Effector memory CD4-positive, alpha-beta T cell (primary cell): ENCODE results near the gene FARS2.

Experiments used
- DNase-seq, 3 donors: peaks; one replicate each; pipeline ENCODE4 v3.0.0-alpha.2; 2020
- H3K27ac ChIP-seq: 2 replicates; pipeline ENCODE4 v1.7.0; 2013; ENCODE audit warnings: mild to moderate bottlenecking, low read length, moderate library complexity; ENCODE audit not compliant: insufficient read depth, poor library complexity, severe bottlenecking
- H3K27me3 ChIP-seq: replicated peaks from 2 replicates; pipeline ENCODE4 v1.7.0; 2013; ENCODE audit warnings: mild to moderate bottlenecking, low read length; ENCODE audit not compliant: insufficient read depth, control insufficient read depth, poor library complexity, severe bottlenecking
- H3K36me3 ChIP-seq: 2 replicates; pipeline ENCODE4 v1.7.0; 2013; ENCODE audit warnings: mild to moderate bottlenecking, low read length, moderate library complexity; ENCODE audit not compliant: control insufficient read depth, insufficient read depth
- H3K4me1 ChIP-seq: 2 replicates; pipeline ENCODE4 v1.7.0; 2013; ENCODE audit warnings: low read length, mild to moderate bottlenecking; ENCODE audit not compliant: control insufficient read depth, insufficient read depth, poor library complexity, severe bottlenecking
- H3K4me3 ChIP-seq: 2 replicates; pipeline ENCODE4 v1.7.0; 2013; ENCODE audit warnings: low read length, low read depth, mild to moderate bottlenecking; ENCODE audit not compliant: insufficient read depth, poor library complexity, severe bottlenecking
- H3K9me3 ChIP-seq: 2 replicates; pipeline ENCODE4 v1.7.0; 2013; ENCODE audit warnings: mild to moderate bottlenecking, low read length, moderate library complexity; ENCODE audit not compliant: control insufficient read depth

Gene FARS2

DNA sequence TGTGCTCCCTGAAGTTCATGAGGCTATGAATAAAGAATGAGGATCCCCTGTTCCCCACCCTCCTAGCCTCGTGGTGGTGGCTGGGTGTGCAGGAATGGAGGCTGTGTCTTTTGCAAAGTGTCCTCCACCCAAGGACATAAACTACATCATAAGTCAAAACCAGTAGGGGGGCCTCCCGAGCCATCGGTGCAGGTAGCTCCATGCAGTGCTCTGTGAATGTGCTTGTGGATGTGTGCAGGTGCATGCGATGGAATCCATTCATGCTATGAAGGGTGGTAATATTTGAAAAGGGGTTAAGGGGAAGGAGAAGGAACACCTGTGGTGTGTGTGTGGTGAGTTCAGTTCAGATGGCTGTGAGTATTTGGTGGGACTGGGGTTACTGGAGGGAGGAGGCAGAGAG is 548.1 kb downstream of the FARS2 start:
- Histone ChIP-seq H3K27me3 (no peaks in the 10 kb centered on the region), H3K27ac (no peak overlapping the region), H3K36me3 (no peaks in the 10 kb centered on the region), H3K9me3 (peaks cover 5% of the 10 kb centered on the region), H3K4me3 (no peak overlapping the region), H3K4me1 (no peaks in the 10 kb centered on the region)
- no peak for DNase-seq

- no peak for DNase-seq
- no peaks in the 10 kb centered on the region for H3K36me3 ChIP-seq
- H3K27ac ChIP-seq = no peak overlapping the region
- H3K9me3 ChIP-seq = no peaks in the 10 kb centered on the region
- H3K27me3 ChIP-seq = no peaks in the 10 kb centered on the region
- no peaks in the 10 kb centered on the region for H3K4me1 ChIP-seq
- H3K4me3 ChIP-seq = no peak overlapping the region
Measured at GRCh38 chr6:5811997-5812396, 550.7 kb downstream of the FARS2 start.

DNA sequence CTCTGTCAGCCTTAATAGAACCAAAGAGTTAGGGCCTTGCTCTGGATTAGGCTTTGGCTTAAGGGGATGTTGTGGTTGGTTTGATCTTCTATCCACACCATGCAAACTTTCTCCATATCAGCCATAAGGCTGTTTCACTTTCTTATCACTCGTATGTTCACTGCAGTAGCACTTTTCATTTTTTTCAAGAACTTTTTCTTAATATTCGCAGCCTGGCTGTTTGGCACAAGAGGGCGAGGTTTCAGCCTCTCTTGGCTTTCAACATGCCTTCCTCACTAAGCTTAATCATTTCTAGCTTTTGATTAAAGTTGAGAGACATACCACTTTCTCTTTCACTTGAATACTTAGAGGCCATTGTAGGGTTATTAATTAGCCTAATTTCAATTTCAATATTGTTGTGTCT is 552.3 kb downstream of the FARS2 start:
- DNase-seq = no peak
- no peak overlapping the region for H3K4me3 ChIP-seq
- no peaks in the 10 kb centered on the region for H3K36me3 ChIP-seq
- no peak overlapping the region for H3K27ac ChIP-seq
- H3K9me3 ChIP-seq = no peaks in the 10 kb centered on the region
- H3K4me1 ChIP-seq = no peaks in the 10 kb centered on the region
- H3K27me3 ChIP-seq = no peaks in the 10 kb centered on the region

DNA sequence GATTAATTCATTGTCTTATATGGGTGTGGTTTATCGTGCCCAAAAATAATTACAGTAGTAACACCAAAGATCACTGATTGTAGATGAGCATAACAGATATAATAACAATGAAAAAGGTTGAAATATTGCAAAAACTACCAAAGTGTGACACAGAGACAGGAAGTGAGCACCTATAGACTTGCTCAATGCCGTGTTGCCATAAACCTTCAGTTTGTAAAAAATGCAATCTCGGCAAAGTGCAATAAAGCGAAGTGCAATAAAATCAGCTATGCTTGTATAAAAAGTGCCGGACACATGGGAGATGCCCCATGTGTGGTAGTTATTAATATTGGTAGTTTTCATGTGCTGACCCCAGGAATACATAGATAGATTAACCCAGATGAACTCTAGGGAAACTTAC is 552.8 kb downstream of the FARS2 start:
- Histone ChIP-seq H3K27ac (no peak overlapping the region), H3K36me3 (no peaks in the 10 kb centered on the region), H3K9me3 (no peaks in the 10 kb centered on the region), H3K4me3 (no peak overlapping the region), H3K27me3 (no peaks in the 10 kb centered on the region), H3K4me1 (no peaks in the 10 kb centered on the region)
- no peak for DNase-seq

- Histone ChIP-seq H3K36me3 (no peaks in the 10 kb centered on the region), H3K9me3 (no peaks in the 10 kb centered on the region), H3K4me3 (no peak overlapping the region), H3K27ac (no peak overlapping the region), H3K27me3 (no peaks in the 10 kb centered on the region), H3K4me1 (no peaks in the 10 kb centered on the region)
- DNase-seq = no peak
Measured at GRCh38 chr6:5814901-5815300, 553.6 kb downstream of the FARS2 start.

DNA sequence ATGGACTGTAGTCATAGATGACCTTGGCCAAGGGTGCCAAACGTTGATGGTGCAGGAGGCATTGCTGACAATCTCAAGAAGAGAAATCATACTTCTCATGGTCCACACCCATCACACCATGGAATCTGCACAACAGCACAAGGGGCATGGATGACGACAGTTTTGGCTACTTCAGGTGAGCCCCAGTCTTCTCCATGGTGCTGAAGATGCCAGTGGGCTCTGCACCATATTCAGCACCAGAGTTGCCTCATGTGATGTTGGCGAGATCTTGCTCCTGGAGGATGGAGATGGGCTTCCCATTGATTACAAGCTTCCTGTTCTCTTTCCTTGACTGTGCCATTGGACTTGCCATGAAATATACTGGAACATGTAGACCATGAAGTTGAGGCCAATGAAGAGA is 556.6 kb downstream of the FARS2 start:
- DNase-seq = no peak
- H3K4me3 ChIP-seq = no peak overlapping the region
- no peaks in the 10 kb centered on the region for H3K4me1 ChIP-seq
- no peaks in the 10 kb centered on the region for H3K9me3 ChIP-seq
- no peak overlapping the region for H3K27ac ChIP-seq
- no peaks in the 10 kb centered on the region for H3K36me3 ChIP-seq
- no peaks in the 10 kb centered on the region for H3K27me3 ChIP-seq

- Histone ChIP-seq H3K9me3 (no peaks in the 10 kb centered on the region), H3K36me3 (no peaks in the 10 kb centered on the region), H3K27me3 (no peaks in the 10 kb centered on the region), H3K27ac (no peak overlapping the region), H3K4me3 (no peak overlapping the region), H3K4me1 (no peaks in the 10 kb centered on the region)
- no peak for DNase-seq
Measured at GRCh38 chr6:5818959-5819358, 557.6 kb downstream of the FARS2 start.
